GM12878 (cell line): ENCODE data around the gene TIGD2. TPM values are rescaled to one million over a fixed set of nuclear protein-coding genes. Genes with fewer than 3 reads are reported as not detected.

Experiments used
- ATAC-seq: fragments of 200-7000 bp; cut with Tn5 transposase; 3 replicates; pipeline ENCODE4 v1.9.1; 2020; ENCODE audit warnings: mild to moderate bottlenecking, moderate library complexity
- BruUV-seq: library from RNA; stranded (reverse); fragments of 400-500 nt; replicated peaks from 2 replicates; lab custom pipeline; 2021; lab: Mats Ljungman, UMichigan
- CTCF ChIA-PET: fragments of 300-600 bp; sonication (Branson Sonifier 250); formaldehyde crosslinking; extraction: SDS; loops from one replicate; lab custom pipeline; 2021; ENCODE audit warnings: inconsistent platforms; lab: Yijun Ruan, JAX
- POLR2A ChIA-PET: fragments of 350-600 bp; formaldehyde crosslinking; extraction: SDS; loops from one replicate; lab custom pipeline; 2021; ENCODE audit warnings: inconsistent platforms; lab: Charles Lee
- RAD21 ChIA-PET: fragments of 300-600 bp; sonication (Branson Sonifier 250); formaldehyde crosslinking; loops from one replicate; lab custom pipeline; 2023; ENCODE audit warnings: antibody characterized with exemption; ENCODE audit not compliant: unreplicated experiment; lab: Charles Lee
- SMC1A ChIA-PET: fragments of 300-600 bp; sonication (Branson Sonifier 250); formaldehyde crosslinking; loops from one replicate; lab custom pipeline; 2023; ENCODE audit not compliant: unreplicated experiment, uncharacterized antibody; lab: Charles Lee
- DNase-seq: peaks from one replicate; pipeline ENCODE4 v3.0.0-alpha.2; 2011; ENCODE audit warnings: low read depth, low spot score
- FAIRE-seq: peaks from 3 replicates; lab custom pipeline; 2011; peaks lifted over from hg19 to GRCh38; lab: Jason Lieb, UNC
- H2AFZ ChIP-seq: 2 replicates; pipeline ENCODE4 v1.6.0; 2011; ENCODE audit warnings: low read depth, low read length, control low read depth; ENCODE audit not compliant: control insufficient read depth
- H3K27ac ChIP-seq: 2 replicates; pipeline ENCODE4 v1.5.1; 2011; ENCODE audit warnings: control low read depth; ENCODE audit not compliant: control insufficient read depth, insufficient read depth
- H3K27me3 ChIP-seq, 2 experiments: replicated peaks in 1 of 2; 2 replicates each; pipeline versions ENCODE4 v1.6.0 to v1.6.1; 2011; ENCODE audit warnings: low read length in 1 of 2; ENCODE audit not compliant: control insufficient read depth in 2 of 2, insufficient read depth in 2 of 2
- H3K36me3 ChIP-seq, 2 experiments: 2 replicates each; pipeline ENCODE4 v1.5.1; 2011; ENCODE audit warnings: low read length in 1 of 2; ENCODE audit not compliant: control insufficient read depth in 2 of 2, insufficient read depth in 2 of 2
- H3K4me1 ChIP-seq: 2 replicates; pipeline ENCODE4 v1.6.1; 2011; ENCODE audit warnings: mild to moderate bottlenecking, low read length, moderate library complexity, mixed read lengths; ENCODE audit not compliant: control insufficient read depth, insufficient read depth
- H3K4me2 ChIP-seq: 2 replicates; pipeline ENCODE4 v1.6.0; 2011; ENCODE audit warnings: control low read depth; ENCODE audit not compliant: control insufficient read depth, insufficient read depth
- H3K4me3 ChIP-seq: fragments of 200-600 bp; sonication (generic); 2 replicates; pipeline ENCODE4 v1.5.1; 2016
- H3K79me2 ChIP-seq: 2 replicates; pipeline ENCODE4 v1.6.0; 2011; ENCODE audit warnings: low read length; ENCODE audit not compliant: control insufficient read depth, insufficient read depth
- H3K9ac ChIP-seq: 2 replicates; pipeline ENCODE4 v1.8.0; 2011; ENCODE audit warnings: low read length, control low read depth, mixed read lengths; ENCODE audit not compliant: control insufficient read depth, insufficient read depth
- H3K9me3 ChIP-seq: replicated peaks from 3 replicates; pipeline ENCODE4 v1.5.1; 2011; ENCODE audit warnings: mild to moderate bottlenecking, low read length; ENCODE audit not compliant: control insufficient read depth, insufficient read depth
- H4K20me1 ChIP-seq: 2 replicates; pipeline ENCODE4 v1.6.0; 2011; ENCODE audit not compliant: control insufficient read depth, insufficient read depth
- ATF7 ChIP-seq: fragments of 450-650 bp; IDR thresholded peaks from 2 replicates; pipeline ENCODE4 v1.6.1; 2016; ENCODE audit warnings: low read depth, mild to moderate bottlenecking
- BHLHE40 ChIP-seq, 2 experiments: fragments of 450-650 bp in 1 of 2; IDR thresholded peaks; 2 replicates each; pipeline ENCODE4 v1.6.1; 2011 to 2017; ENCODE audit warnings: low read depth in 2 of 2, borderline replicate concordance in 1 of 2, improper control_type of control experiment in 1 of 2, low read length in 1 of 2, mild to moderate bottlenecking in 1 of 2
- CBX3 ChIP-seq: fragments of 200-600 bp; sonication (generic); IDR thresholded peaks from 2 replicates; pipeline ENCODE4 v1.6.1; 2016; ENCODE audit warnings: low read depth, borderline replicate concordance
- CHD1 ChIP-seq: IDR thresholded peaks from 2 replicates; pipeline ENCODE4 v1.6.1; 2012; ENCODE audit warnings: low read depth, low read length, improper control_type of control experiment
- MEF2A ChIP-seq: IDR thresholded peaks from 2 replicates; pipeline ENCODE4 v1.6.1; 2011; ENCODE audit warnings: low read depth, mild to moderate bottlenecking, low read length, moderate library complexity; ENCODE audit not compliant: insufficient read depth
- POLR2AphosphoS2 ChIP-seq: IDR thresholded peaks from 2 replicates; pipeline ENCODE4 v1.6.1; 2011; ENCODE audit warnings: low read depth, mild to moderate bottlenecking, low read length, improper control_type of control experiment, moderate library complexity
- TCF12 ChIP-seq: IDR thresholded peaks from 2 replicates; pipeline ENCODE4 v1.6.1; 2011; ENCODE audit warnings: low read depth, mild to moderate bottlenecking, low read length
- ZBED1 ChIP-seq: IDR thresholded peaks from 2 replicates; pipeline ENCODE4 v1.6.1; 2016; ENCODE audit warnings: borderline replicate concordance
- WGBS: methylation state at CpG from one replicate; pipeline ENCODE4 v1.1.6; 2016; ENCODE audit warnings: low lambda C conversion rate; ENCODE audit not compliant: insufficient replicate concordance, insufficient coverage; ENCODE audit errors: missing lambda C conversion rate; 5-methylcytosine and 5-hydroxymethylcytosine counted together
- in situ Hi-C: fragments of 300-500 bp; cut with MboI; formaldehyde crosslinking; loops from 9 replicates; pipeline ENCODE4 v1.14.3; 2018; ENCODE audit warnings: mixed read lengths
- intact Hi-C: fragments of 100-400 bp; cut with micrococcal nuclease; formaldehyde crosslinking; loops from one replicate; pipeline ENCODE4 v1.14.2; 2022; ENCODE audit not compliant: unreplicated experiment
- polyA plus RNA-seq, 11 experiments: library from polyadenylated mRNA; depleted of rRNA in 4 of 11; unstranded in 6 of 11; stranded (reverse) in 5 of 11; fragments of >200 nt; fragmentation: Nextera tagmentation in 4 of 11; fragmentation: Illumina TruSeq in 1 of 11; extraction: Ambion mirVana in 4 of 11; extraction: Trizol in 1 of 11; gene quantifications; 1 replicate in 1 of 11; 2 replicates in 10 of 11; pipeline versions ENCODE4 v1.2.1 to v1.2.3, GENCODE V29; 2011 to 2016; ENCODE audit warnings: inconsistent platforms in 2 of 11, missing spikeins in 2 of 11, low read depth in 1 of 11
- total RNA-seq, 4 experiments: library from RNA; depleted of rRNA in 3 of 4; stranded (reverse); fragments of >200 nt in 3 of 4; fragmentation: Illumina TruSeq in 1 of 4; extraction: Trizol in 1 of 4; gene quantifications; 2 replicates each; pipeline versions ENCODE4 v1.2.1 to v1.2.3, GENCODE V29; 2013 to 2021
- TF ChIP-seq, protein P1 (sequence below): fragments of 150-350 bp; IDR thresholded peaks from 2 replicates; pipeline ENCODE4 v1.6.1; 2016; ENCODE audit warnings: low read depth, low read length
- TF ChIP-seq, protein P2 (sequence below): fragments of 450-650 bp; IDR thresholded peaks from 2 replicates; pipeline ENCODE4 v1.6.1; 2017; ENCODE audit warnings: mild to moderate bottlenecking, moderate library complexity

The TIGD2 gene
- total and polyA plus RNA-seq, 10 of the 15 experiments (the other 5 are each of a cell fraction or from before 2014, with no cell fraction given), result 2.4 to 8.4 (median 5.0) TPM

DNA sequence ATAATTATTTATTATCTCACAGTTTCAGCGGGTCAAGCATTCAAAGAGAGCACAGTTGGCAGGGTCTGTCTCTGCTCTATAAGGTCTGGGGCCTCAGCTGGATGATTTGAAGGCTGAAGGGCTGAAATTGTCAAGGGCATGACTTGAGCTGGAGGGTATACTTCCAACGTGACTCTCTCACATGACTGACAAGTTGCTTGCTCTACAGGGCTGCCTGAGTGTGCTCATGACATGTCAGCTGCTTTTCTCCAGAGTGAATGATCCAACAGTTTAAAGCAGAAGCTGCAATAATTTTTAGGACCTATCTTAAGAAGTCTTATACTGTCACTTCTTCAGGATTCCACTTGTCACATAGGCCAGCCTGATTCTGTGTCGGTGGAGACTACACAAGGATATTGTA is 51.2 kb downstream of the TIGD2 start:
- Histone ChIP-seq H3K27ac (no peak overlapping the region), H3K9me3 (no peaks in the 10 kb centered on the region), H3K9ac (no peak overlapping the region), H3K27me3 (no peaks in the 10 kb centered on the region; a peak in 1 of 4 replicates), H3K36me3 (no peaks in the 10 kb centered on the region), H3K4me3 (no peak overlapping the region), H4K20me1 (no peaks in the 10 kb centered on the region), H3K4me1 (no peaks in the 10 kb centered on the region), H3K4me2 (no peak overlapping the region), H2AFZ (no peak overlapping the region), H3K79me2 (no peaks in the 10 kb centered on the region)
- DNase-seq, result no peak
- 36% methylated on average over 3 of the region's 3 CpGs for WGBS
- intact Hi-C loops (no loop called here), in situ Hi-C loops (no loop called here)
- no peak for ATAC-seq
- ChIA-PET RAD21 (interaction anchor here (0.9 to 1.4 kb wide), 4 partner anchors 8 to 273 kb away, joined by 3 to 5 read pairs (median 4); no protein-coding TSS in a partner anchor), POLR2A (no interaction called here), CTCF (interaction anchor here (0.6 to 3.3 kb wide), 12 partner anchors 9 to 711 kb away, joined by 3 to 28 read pairs (median 3); no protein-coding TSS in a partner anchor), SMC1A (interaction anchor here (0.7 to 3.2 kb wide), 10 partner anchors 9 to 273 kb away, joined by 3 to 20 read pairs (median 4); no protein-coding TSS in a partner anchor)
- TF ChIP-seq, protein P1, sequence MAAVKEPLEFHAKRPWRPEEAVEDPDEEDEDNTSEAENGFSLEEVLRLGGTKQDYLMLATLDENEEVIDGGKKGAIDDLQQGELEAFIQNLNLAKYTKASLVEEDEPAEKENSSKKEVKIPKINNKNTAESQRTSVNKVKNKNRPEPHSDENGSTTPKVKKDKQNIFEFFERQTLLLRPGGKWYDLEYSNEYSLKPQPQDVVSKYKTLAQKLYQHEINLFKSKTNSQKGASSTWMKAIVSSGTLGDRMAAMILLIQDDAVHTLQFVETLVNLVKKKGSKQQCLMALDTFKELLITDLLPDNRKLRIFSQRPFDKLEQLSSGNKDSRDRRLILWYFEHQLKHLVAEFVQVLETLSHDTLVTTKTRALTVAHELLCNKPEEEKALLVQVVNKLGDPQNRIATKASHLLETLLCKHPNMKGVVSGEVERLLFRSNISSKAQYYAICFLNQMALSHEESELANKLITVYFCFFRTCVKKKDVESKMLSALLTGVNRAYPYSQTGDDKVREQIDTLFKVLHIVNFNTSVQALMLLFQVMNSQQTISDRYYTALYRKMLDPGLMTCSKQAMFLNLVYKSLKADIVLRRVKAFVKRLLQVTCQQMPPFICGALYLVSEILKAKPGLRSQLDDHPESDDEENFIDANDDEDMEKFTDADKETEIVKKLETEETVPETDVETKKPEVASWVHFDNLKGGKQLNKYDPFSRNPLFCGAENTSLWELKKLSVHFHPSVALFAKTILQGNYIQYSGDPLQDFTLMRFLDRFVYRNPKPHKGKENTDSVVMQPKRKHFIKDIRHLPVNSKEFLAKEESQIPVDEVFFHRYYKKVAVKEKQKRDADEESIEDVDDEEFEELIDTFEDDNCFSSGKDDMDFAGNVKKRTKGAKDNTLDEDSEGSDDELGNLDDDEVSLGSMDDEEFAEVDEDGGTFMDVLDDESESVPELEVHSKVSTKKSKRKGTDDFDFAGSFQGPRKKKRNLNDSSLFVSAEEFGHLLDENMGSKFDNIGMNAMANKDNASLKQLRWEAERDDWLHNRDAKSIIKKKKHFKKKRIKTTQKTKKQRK, result no peak
- no peak for TF ChIP-seq ATF7
- no peak for TF ChIP-seq BHLHE40 (IDR thresholded peaks at IDR 0.05; ENCODE audit: borderline replicate concordance in 1 of 2, low read depth in 2 of 2, low read length in 1 of 2)
- TF ChIP-seq CHD1, result no peak
- TF ChIP-seq POLR2AphosphoS2, result no peak
- no peak for TF ChIP-seq CBX3
- no peak for TF ChIP-seq ZBED1
- no peak for TF ChIP-seq TCF12
- no peak for TF ChIP-seq MEF2A
- TF ChIP-seq, protein P2, sequence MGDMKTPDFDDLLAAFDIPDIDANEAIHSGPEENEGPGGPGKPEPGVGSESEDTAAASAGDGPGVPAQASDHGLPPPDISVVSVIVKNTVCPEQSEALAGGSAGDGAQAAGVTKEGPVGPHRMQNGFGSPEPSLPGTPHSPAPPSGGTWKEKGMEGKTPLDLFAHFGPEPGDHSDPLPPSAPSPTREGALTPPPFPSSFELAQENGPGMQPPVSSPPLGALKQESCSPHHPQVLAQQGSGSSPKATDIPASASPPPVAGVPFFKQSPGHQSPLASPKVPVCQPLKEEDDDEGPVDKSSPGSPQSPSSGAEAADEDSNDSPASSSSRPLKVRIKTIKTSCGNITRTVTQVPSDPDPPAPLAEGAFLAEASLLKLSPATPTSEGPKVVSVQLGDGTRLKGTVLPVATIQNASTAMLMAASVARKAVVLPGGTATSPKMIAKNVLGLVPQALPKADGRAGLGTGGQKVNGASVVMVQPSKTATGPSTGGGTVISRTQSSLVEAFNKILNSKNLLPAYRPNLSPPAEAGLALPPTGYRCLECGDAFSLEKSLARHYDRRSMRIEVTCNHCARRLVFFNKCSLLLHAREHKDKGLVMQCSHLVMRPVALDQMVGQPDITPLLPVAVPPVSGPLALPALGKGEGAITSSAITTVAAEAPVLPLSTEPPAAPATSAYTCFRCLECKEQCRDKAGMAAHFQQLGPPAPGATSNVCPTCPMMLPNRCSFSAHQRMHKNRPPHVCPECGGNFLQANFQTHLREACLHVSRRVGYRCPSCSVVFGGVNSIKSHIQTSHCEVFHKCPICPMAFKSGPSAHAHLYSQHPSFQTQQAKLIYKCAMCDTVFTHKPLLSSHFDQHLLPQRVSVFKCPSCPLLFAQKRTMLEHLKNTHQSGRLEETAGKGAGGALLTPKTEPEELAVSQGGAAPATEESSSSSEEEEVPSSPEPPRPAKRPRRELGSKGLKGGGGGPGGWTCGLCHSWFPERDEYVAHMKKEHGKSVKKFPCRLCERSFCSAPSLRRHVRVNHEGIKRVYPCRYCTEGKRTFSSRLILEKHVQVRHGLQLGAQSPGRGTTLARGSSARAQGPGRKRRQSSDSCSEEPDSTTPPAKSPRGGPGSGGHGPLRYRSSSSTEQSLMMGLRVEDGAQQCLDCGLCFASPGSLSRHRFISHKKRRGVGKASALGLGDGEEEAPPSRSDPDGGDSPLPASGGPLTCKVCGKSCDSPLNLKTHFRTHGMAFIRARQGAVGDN, result no peak
- no peak for FAIRE-seq
- no TSS peak for BruUV-seq
